Measurements from ENCODE around the gene CA11.
A peak's percentile ranks its signal among the peaks of the same experiment; 100 is the strongest.

CA11 gene

DNA sequence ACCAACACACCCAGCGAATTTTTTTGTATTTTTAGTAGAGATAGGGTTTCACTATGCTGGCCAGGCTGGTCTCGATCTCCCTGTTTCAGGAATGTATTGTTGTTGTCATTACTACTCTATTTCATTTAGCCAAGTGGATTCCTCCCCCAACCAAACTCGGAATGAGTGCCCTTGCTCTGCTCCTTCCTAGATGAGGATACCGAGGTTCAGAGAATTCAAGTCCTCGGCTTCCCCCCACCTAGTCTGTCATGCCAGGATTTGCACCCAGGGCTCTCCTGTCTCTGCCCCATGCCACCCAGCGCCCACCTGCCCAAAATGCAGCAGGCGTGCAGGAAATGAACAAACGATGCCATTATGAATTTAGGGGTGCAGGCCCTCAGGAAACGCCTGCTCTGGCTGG, 43.0 kb downstream of the CA11 start:
- H3K4me3 ChIP-seq (ENCODE audit: low read depth, low read length), result no peak overlapping the region
- TF ChIP-seq, protein P1, sequence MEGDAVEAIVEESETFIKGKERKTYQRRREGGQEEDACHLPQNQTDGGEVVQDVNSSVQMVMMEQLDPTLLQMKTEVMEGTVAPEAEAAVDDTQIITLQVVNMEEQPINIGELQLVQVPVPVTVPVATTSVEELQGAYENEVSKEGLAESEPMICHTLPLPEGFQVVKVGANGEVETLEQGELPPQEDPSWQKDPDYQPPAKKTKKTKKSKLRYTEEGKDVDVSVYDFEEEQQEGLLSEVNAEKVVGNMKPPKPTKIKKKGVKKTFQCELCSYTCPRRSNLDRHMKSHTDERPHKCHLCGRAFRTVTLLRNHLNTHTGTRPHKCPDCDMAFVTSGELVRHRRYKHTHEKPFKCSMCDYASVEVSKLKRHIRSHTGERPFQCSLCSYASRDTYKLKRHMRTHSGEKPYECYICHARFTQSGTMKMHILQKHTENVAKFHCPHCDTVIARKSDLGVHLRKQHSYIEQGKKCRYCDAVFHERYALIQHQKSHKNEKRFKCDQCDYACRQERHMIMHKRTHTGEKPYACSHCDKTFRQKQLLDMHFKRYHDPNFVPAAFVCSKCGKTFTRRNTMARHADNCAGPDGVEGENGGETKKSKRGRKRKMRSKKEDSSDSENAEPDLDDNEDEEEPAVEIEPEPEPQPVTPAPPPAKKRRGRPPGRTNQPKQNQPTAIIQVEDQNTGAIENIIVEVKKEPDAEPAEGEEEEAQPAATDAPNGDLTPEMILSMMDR (IDR thresholded peaks at IDR 0.05; ENCODE audit: low read depth, low read length, missing control alignments), result no peak
- no peak for DNase-seq (ENCODE audit: low read depth)

DNA sequence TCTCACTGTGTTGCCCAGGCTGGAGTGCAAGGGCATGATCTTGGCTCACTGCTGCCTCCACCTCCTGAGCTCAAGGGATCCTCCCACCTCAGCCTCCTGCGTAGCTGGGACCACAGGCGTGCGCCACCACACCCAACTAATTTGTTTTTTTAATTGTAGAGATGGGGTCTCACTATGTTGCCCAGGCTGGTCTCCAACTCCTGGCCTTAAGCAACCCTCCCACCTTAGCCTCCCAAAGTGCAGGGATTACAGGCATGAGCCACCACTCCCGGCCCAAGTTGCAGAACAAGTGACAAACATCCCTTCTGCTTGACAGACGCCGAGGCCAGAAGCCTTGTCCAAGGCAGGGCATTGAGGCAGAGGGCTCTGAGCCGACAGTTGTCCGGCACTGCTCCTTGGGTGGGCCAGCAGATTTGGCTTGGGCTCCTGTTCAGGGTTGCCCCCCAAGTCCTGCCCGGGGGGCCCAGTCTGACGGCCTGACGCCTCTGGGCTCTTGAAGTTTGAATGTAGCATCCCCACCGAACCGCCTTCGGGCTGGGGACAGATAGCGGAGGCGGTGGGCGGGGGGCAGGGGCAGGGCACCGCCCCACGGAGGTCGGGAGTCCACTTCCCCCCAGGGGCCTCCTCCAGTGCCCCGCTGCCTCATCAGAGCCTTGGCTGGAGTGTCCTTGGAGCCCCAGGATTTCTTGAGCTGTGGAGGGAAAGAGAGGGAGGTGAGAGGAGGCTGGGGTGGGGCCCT, 45.1 kb downstream of the CA11 start:
- DNase-seq (ENCODE audit: low read depth), result no peak
- H3K4me3 ChIP-seq (ENCODE audit: low read depth, low read length), result no peak overlapping the region
- TF ChIP-seq, protein P1 (IDR thresholded peaks at IDR 0.05; ENCODE audit: low read depth, low read length, missing control alignments), result no peak

DNA sequence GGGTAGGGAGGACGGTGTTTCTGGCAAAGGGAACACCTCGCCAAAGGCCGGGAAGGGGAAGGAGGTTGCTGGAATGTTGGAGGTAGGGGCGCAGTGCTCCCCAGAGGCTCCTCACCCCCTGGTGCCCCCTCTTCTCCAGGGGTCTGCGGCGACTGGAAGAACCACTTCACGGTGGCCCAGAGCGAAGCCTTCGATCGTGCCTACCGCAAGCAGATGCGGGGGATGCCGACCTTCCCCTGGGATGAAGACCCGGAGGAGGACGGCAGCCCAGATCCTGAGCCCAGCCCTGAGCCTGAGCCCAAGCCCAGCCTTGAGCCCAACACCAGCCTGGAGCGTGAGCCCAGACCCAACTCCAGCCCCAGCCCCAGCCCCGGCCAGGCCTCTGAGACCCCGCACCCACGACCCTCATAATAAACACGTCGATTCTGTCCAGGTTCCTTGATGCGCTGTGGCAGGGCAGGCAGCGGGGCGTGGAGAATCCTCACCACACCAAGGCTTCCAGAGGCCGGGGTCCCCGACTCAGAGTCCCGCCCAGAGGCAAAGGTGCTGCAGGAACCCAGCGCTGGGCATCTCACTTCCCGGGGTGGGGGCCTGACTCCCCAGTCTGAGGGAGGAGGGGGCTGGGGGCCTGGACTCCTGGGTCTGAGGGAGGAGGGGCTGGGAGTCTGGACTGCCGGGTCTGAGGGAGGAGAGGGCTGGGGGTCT, 46.8 kb downstream of the CA11 start:
- no peak for DNase-seq (ENCODE audit: low read depth)
- H3K4me3 ChIP-seq (ENCODE audit: low read depth, low read length), result no peak overlapping the region
- TF ChIP-seq, protein P1 (IDR thresholded peaks at IDR 0.05; ENCODE audit: low read depth, low read length, missing control alignments), result no peak

DNA sequence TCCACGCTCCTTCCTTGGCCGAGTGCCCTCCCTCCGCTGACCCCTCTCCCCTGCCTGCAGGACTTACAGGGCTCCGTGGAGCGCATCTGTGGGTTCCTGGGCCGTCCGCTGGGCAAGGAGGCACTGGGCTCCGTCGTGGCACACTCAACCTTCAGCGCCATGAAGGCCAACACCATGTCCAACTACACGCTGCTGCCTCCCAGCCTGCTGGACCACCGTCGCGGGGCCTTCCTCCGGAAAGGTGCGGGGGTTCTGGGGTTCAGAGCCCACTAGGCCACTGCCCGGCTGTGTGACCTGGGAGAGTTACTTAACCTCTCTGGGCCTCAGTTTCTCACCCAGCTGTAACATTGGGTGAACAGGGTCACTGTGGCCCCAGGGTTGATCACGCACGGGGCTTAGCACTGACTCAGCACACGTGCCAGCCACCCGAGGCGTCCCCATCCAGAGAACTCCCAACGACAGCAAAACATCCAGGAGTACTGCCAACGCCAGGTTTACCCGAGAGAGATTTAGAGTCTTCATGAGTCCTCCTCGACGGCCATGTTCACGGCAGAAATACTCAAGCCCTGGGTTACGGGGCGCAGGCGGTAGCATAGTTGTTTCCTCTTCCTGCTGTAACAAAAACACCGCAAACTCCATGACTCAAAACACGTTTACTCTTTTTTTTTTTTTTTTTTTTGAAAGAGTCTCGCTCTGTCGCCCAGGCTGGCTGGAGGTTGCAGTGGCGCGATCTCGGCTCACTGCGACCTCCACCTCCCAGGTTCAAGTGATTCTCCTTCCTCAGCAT, 49.1 kb downstream of the CA11 start:
- TF ChIP-seq, protein P1 (IDR thresholded peaks at IDR 0.05; ENCODE audit: low read depth, low read length, missing control alignments), result no peak
- peak overlapping the region; percentile 13; the same call in 1 of the 2 replicates for H3K4me3 ChIP-seq (ENCODE audit: low read depth, low read length)

DNA sequence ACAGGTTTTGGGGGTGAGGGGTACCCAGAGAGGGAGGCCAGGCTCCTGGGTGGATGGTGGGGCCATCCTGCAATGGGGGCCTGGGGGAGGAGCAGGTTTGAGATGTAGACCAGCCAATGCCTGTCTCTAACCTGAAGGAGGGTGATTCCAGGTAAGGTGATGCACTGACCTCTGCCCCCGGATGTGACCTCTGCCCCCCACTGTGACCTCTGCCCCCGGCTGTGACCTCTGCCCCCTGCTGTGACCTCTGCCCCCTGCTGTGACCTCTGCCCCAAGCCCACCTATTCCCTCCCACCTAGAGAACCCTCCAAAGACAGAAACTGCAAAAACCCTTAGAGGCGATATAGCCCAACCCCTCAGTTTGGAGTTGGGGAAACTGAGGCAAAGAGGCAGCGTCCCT, 49.8 kb downstream of the CA11 start:
- TF ChIP-seq, protein P1 (IDR thresholded peaks at IDR 0.05; ENCODE audit: low read depth, low read length, missing control alignments), result no peak
- peak overlapping the region; percentile 13; the same call in 1 of the 2 replicates for H3K4me3 ChIP-seq (ENCODE audit: low read depth, low read length)
- no peak for DNase-seq (ENCODE audit: low read depth)

More for the DNA sequence above, 49.1 kb downstream of the CA11 start:
- DNase-seq (ENCODE audit: low read depth), result peak; percentile 35

DNA sequence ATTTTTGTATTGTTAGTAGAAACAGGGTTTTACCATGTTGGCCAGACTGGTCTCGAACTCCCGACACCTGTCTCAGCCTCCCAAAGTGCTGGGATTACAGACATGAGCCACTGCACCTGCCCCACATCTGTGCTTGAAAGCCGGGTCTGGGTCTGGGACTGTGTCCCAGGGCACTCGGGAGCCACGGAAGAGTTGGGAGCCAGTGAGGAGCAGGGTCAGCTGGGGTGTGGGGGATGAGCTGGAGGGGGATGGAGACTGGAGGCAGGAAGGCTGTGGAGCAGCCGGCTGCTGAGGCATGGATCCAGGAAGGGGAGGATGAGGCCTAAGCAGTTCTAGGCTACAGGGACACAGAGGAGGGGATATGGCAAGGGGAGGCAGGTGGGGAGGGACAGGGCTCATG, 50.2 kb downstream of the CA11 start:
- DNase-seq (ENCODE audit: low read depth), result no peak
- TF ChIP-seq, protein P1 (IDR thresholded peaks at IDR 0.05; ENCODE audit: low read depth, low read length, missing control alignments), result no peak
- H3K4me3 ChIP-seq (ENCODE audit: low read depth, low read length), result no peak overlapping the region

Measured in GM12864 (cell line).